Stimulated activated CD8-positive, alpha-beta memory T cell treated with anti-CD3 and anti-CD28 coated beads, Interleukin-2, amount 100 ng/mL, for 1 hour (primary cell): ENCODE measurements around the gene MDFIC2.

Experiments
- DNase-seq, 2 donors: peaks; one replicate each; pipeline ENCODE4 v3.0.0-alpha.2; 2020; ENCODE audit warnings: low read depth in 2 of 2

MDFIC2 gene

GRCh38 chr3:70180664-70181063 lies 131.8 kb downstream of the MDFIC2 start:
- no peak for DNase-seq

GRCh38 chr3:70179111-70179510 lies 133.3 kb downstream of the MDFIC2 start:
- no peak for DNase-seq

- DNase-seq = no peak
Measured at GRCh38 chr3:70177881-70178645, 134.4 kb downstream of the MDFIC2 start.

- DNase-seq = no peak
Measured at GRCh38 chr3:70176224-70176623, 136.2 kb downstream of the MDFIC2 start.

GRCh38 chr3:70156808-70157207 lies 155.6 kb downstream of the MDFIC2 start:
- DNase-seq = no peak

GRCh38 chr3:70150599-70150998 lies 161.8 kb downstream of the MDFIC2 start:
- no peak for DNase-seq

GRCh38 chr3:70149714-70150400 lies 162.6 kb downstream of the MDFIC2 start:
- DNase-seq = no peak
